ENCODE measurements around the gene TOR3A. TPM values are rescaled to one million over a fixed set of nuclear protein-coding genes. Genes with fewer than 3 reads are reported as not detected.

Gene TOR3A
- total and polyA plus RNA-seq, 4 donors, result 14.4 to 44.8 (median 32.0) TPM

GRCh38 chr1:179087665-179088064 is 5.8 kb downstream of the TOR3A start:
- Histone ChIP-seq H3K4me1 (ENCODE audit: control insufficient read depth in 5 of 5, insufficient read depth in 5 of 5, low read length in 5 of 5) (peaks cover 0 to 16% (median 7%) of the 10 kb centered on the region in 5 donors), H3K9me3 (ENCODE audit: control insufficient read depth in 4 of 4, insufficient read depth in 3 of 4, low read length in 3 of 4) (no peaks in the 10 kb centered on the region), H3K4me3 (no peak overlapping the region), H3K27me3 (ENCODE audit: control insufficient read depth in 3 of 3, insufficient read depth in 3 of 3, low read length in 2 of 3) (no peaks in the 10 kb centered on the region), H3K27ac (ENCODE audit: low read depth in 1 of 2, low read length in 1 of 2) (no peak overlapping the region), H3K36me3 (ENCODE audit: control insufficient read depth in 4 of 4, insufficient read depth in 4 of 4, low read length in 4 of 4) (peaks cover 0 to 34% (median 6%) of the 10 kb centered on the region in 4 donors), H3K9ac (ENCODE audit: insufficient read depth in 1 of 2, low read length in 2 of 2) (no peak overlapping the region)
- no peak for TF ChIP-seq CTCF (IDR thresholded peaks at IDR 0.05; ENCODE audit: control extremely low read depth, extremely low read depth)
- no peak for ATAC-seq (ENCODE audit: insufficient read depth, low FRiP score)
- DNase-seq, result no peak
- 75 to 80% methylated on average over 11 of the region's 11 CpGs for WGBS, 2 donors

GRCh38 chr1:179089827-179090482 is 8.1 kb downstream of the TOR3A start:
- ATAC-seq (ENCODE audit: insufficient read depth, low FRiP score), result no peak
- Histone ChIP-seq H3K4me3 (no peak overlapping the region), H3K9ac (ENCODE audit: insufficient read depth in 1 of 2, low read length in 2 of 2) (no peak overlapping the region), H3K9me3 (ENCODE audit: control insufficient read depth in 4 of 4, insufficient read depth in 3 of 4, low read length in 3 of 4) (no peaks in the 10 kb centered on the region), H3K4me1 (ENCODE audit: control insufficient read depth in 5 of 5, insufficient read depth in 5 of 5, low read length in 5 of 5) (peaks cover 0 to 22% (median 2%) of the 10 kb centered on the region in 5 donors), H3K27ac (ENCODE audit: low read depth in 1 of 2, low read length in 1 of 2) (peak overlapping the region in 1 of 2 donors; percentile 45), H3K27me3 (ENCODE audit: control insufficient read depth in 3 of 3, insufficient read depth in 3 of 3, low read length in 2 of 3) (no peaks in the 10 kb centered on the region), H3K36me3 (ENCODE audit: control insufficient read depth in 4 of 4, insufficient read depth in 4 of 4, low read length in 4 of 4) (peaks cover 3 to 54% (median 21%) of the 10 kb centered on the region in 4 donors)
- WGBS, 2 donors, result 81 to 87% methylated on average over 12 to 16 of the region's 16 CpGs
- DNase-seq, result no peak
- no peak for TF ChIP-seq CTCF (IDR thresholded peaks at IDR 0.05; ENCODE audit: control extremely low read depth, extremely low read depth)

- ATAC-seq (ENCODE audit: insufficient read depth, low FRiP score) (no peak), DNase-seq (no peak)
- no peak for TF ChIP-seq CTCF (IDR thresholded peaks at IDR 0.05; ENCODE audit: control extremely low read depth, extremely low read depth)
- Histone ChIP-seq H3K27me3 (ENCODE audit: control insufficient read depth in 3 of 3, insufficient read depth in 3 of 3, low read length in 2 of 3) (no peaks in the 10 kb centered on the region), H3K9me3 (ENCODE audit: control insufficient read depth in 4 of 4, insufficient read depth in 3 of 4, low read length in 3 of 4) (no peaks in the 10 kb centered on the region), H3K27ac (ENCODE audit: low read depth in 1 of 2, low read length in 1 of 2) (no peak overlapping the region), H3K4me3 (no peak overlapping the region), H3K36me3 (ENCODE audit: control insufficient read depth in 4 of 4, insufficient read depth in 4 of 4, low read length in 4 of 4) (peaks cover 3 to 57% (median 23%) of the 10 kb centered on the region in 4 donors), H3K9ac (ENCODE audit: insufficient read depth in 1 of 2, low read length in 2 of 2) (no peak overlapping the region), H3K4me1 (ENCODE audit: control insufficient read depth in 5 of 5, insufficient read depth in 5 of 5, low read length in 5 of 5) (peaks cover 0 to 24% (median 2%) of the 10 kb centered on the region in 5 donors)
- 82 to 84% methylated on average over 8 of the region's 8 CpGs for WGBS, 2 donors
These were observed 8.7 kb downstream of the TOR3A start for GRCh38 chr1:179090522-179090921.

Measured in lung (tissue), 12 donors.